ENCODE results near the gene THYN1.

Gene THYN1

GRCh38 chr11:134253188-134253993 is at the start of gene THYN1, which contains the start of gene ACAD8:
THYN1 (minus strand) TSS chr11:134253352; CDS start chr11:134252882, 470 bp downstream.
ACAD8 (plus strand) TSS chr11:134253568; CDS start chr11:134253601, 33 bp downstream.
- WGBS (ENCODE audit: insufficient coverage, insufficient read length), result no CpG with 5 or more reads among the region's 70 CpGs
- peak; percentile 97 for DNase-seq (ENCODE audit: low read depth, low spot score)
- no peaks in the 10 kb centered on the region for H3K27me3 ChIP-seq (ENCODE audit: control insufficient read depth, insufficient read depth, low read length)
- peak within 1 kb of the TSS; percentile 84; the same call in 1 of the 2 replicates for H3K4me3 ChIP-seq (ENCODE audit: low read length)
- no peaks in the 10 kb centered on the region; the same call in 1 of the 2 replicates for H3K4me1 ChIP-seq (ENCODE audit: control insufficient read depth, insufficient read depth, low read length)
- H3K9me3 ChIP-seq (ENCODE audit: control insufficient read depth, insufficient read depth, low read length), result no peaks in the 10 kb centered on the region
- no peak within 1 kb of the TSS for H3K27ac ChIP-seq (ENCODE audit: low read length)
- peaks cover under 1% of the 10 kb centered on the region; the same call in 1 of the 2 replicates for H3K36me3 ChIP-seq (ENCODE audit: control insufficient read depth, insufficient read depth, low read length)

- H3K4me1 ChIP-seq (ENCODE audit: control insufficient read depth, insufficient read depth, low read length), result no peaks in the 10 kb centered on the region
- peaks cover 6% of the 10 kb centered on the region for H3K36me3 ChIP-seq (ENCODE audit: control insufficient read depth, insufficient read depth, low read length)
- no peaks in the 10 kb centered on the region for H3K9me3 ChIP-seq (ENCODE audit: control insufficient read depth, insufficient read depth, low read length)
- H3K27me3 ChIP-seq (ENCODE audit: control insufficient read depth, insufficient read depth, low read length), result no peaks in the 10 kb centered on the region
- no peak for DNase-seq (ENCODE audit: low read depth, low spot score)
- WGBS (ENCODE audit: insufficient coverage, insufficient read length), result no CpG with 5 or more reads among the region's 9 CpGs
- no peak overlapping the region for H3K4me3 ChIP-seq (ENCODE audit: low read length)
- H3K27ac ChIP-seq (ENCODE audit: low read length), result no peak overlapping the region
These were observed 41.5 kb upstream of the THYN1 start for GRCh38 chr11:134294664-134295063.

- peaks cover 9% of the 10 kb centered on the region for H3K36me3 ChIP-seq (ENCODE audit: control insufficient read depth, insufficient read depth, low read length)
- H3K4me1 ChIP-seq (ENCODE audit: control insufficient read depth, insufficient read depth, low read length), result no peaks in the 10 kb centered on the region
- no CpG with 5 or more reads among the region's 20 CpGs for WGBS (ENCODE audit: insufficient coverage, insufficient read length)
- H3K27me3 ChIP-seq (ENCODE audit: control insufficient read depth, insufficient read depth, low read length), result no peaks in the 10 kb centered on the region
- no peak overlapping the region for H3K27ac ChIP-seq (ENCODE audit: low read length)
- no peaks in the 10 kb centered on the region for H3K9me3 ChIP-seq (ENCODE audit: control insufficient read depth, insufficient read depth, low read length)
- H3K4me3 ChIP-seq (ENCODE audit: low read length), result no peak overlapping the region
- DNase-seq (ENCODE audit: low read depth, low spot score), result no peak
These were observed 40.3 kb upstream of the THYN1 start for GRCh38 chr11:134293119-134294113.

GRCh38 chr11:134292661-134293060 is 39.5 kb upstream of the THYN1 start:
- no peak for DNase-seq (ENCODE audit: low read depth, low spot score)
- no peaks in the 10 kb centered on the region for H3K27me3 ChIP-seq (ENCODE audit: control insufficient read depth, insufficient read depth, low read length)
- H3K9me3 ChIP-seq (ENCODE audit: control insufficient read depth, insufficient read depth, low read length), result no peaks in the 10 kb centered on the region
- no CpG with 5 or more reads among the region's 15 CpGs for WGBS (ENCODE audit: insufficient coverage, insufficient read length)
- H3K4me3 ChIP-seq (ENCODE audit: low read length), result no peak overlapping the region
- H3K4me1 ChIP-seq (ENCODE audit: control insufficient read depth, insufficient read depth, low read length), result no peaks in the 10 kb centered on the region
- H3K27ac ChIP-seq (ENCODE audit: low read length), result no peak overlapping the region
- H3K36me3 ChIP-seq (ENCODE audit: control insufficient read depth, insufficient read depth, low read length), result peaks cover 9% of the 10 kb centered on the region

- H3K9me3 ChIP-seq (ENCODE audit: control insufficient read depth, insufficient read depth, low read length), result no peaks in the 10 kb centered on the region
- no peak overlapping the region for H3K4me3 ChIP-seq (ENCODE audit: low read length)
- no peaks in the 10 kb centered on the region for H3K27me3 ChIP-seq (ENCODE audit: control insufficient read depth, insufficient read depth, low read length)
- H3K4me1 ChIP-seq (ENCODE audit: control insufficient read depth, insufficient read depth, low read length), result no peaks in the 10 kb centered on the region
- DNase-seq (ENCODE audit: low read depth, low spot score), result no peak
- H3K27ac ChIP-seq (ENCODE audit: low read length), result no peak overlapping the region
- no CpG with 5 or more reads among the region's 6 CpGs for WGBS (ENCODE audit: insufficient coverage, insufficient read length)
- peaks cover 9% of the 10 kb centered on the region for H3K36me3 ChIP-seq (ENCODE audit: control insufficient read depth, insufficient read depth, low read length)
These were observed 38.0 kb upstream of the THYN1 start for GRCh38 chr11:134291196-134291595.

- Histone ChIP-seq H3K27me3 (ENCODE audit: control insufficient read depth, insufficient read depth, low read length) (no peaks in the 10 kb centered on the region), H3K4me1 (ENCODE audit: control insufficient read depth, insufficient read depth, low read length) (no peaks in the 10 kb centered on the region), H3K4me3 (ENCODE audit: low read length) (no peak overlapping the region), H3K9me3 (ENCODE audit: control insufficient read depth, insufficient read depth, low read length) (no peaks in the 10 kb centered on the region), H3K36me3 (ENCODE audit: control insufficient read depth, insufficient read depth, low read length) (peaks cover 9% of the 10 kb centered on the region), H3K27ac (ENCODE audit: low read length) (no peak overlapping the region)
- no CpG with 5 or more reads among the region's 7 CpGs for WGBS (ENCODE audit: insufficient coverage, insufficient read length)
- DNase-seq (ENCODE audit: low read depth, low spot score), result no peak
These were observed 37.5 kb upstream of the THYN1 start for GRCh38 chr11:134290646-134291045.

GRCh38 chr11:134289789-134290188 is 36.6 kb upstream of the THYN1 start:
- no CpG with 5 or more reads among the region's 12 CpGs for WGBS (ENCODE audit: insufficient coverage, insufficient read length)
- no peaks in the 10 kb centered on the region for H3K27me3 ChIP-seq (ENCODE audit: control insufficient read depth, insufficient read depth, low read length)
- H3K27ac ChIP-seq (ENCODE audit: low read length), result no peak overlapping the region
- H3K9me3 ChIP-seq (ENCODE audit: control insufficient read depth, insufficient read depth, low read length), result no peaks in the 10 kb centered on the region
- no peak for DNase-seq (ENCODE audit: low read depth, low spot score)
- no peak overlapping the region for H3K4me3 ChIP-seq (ENCODE audit: low read length)
- no peaks in the 10 kb centered on the region for H3K4me1 ChIP-seq (ENCODE audit: control insufficient read depth, insufficient read depth, low read length)
- H3K36me3 ChIP-seq (ENCODE audit: control insufficient read depth, insufficient read depth, low read length), result peaks cover 9% of the 10 kb centered on the region

- WGBS (ENCODE audit: insufficient coverage, insufficient read length), result no CpG with 5 or more reads among the region's 4 CpGs
- Histone ChIP-seq H3K4me1 (ENCODE audit: control insufficient read depth, insufficient read depth, low read length) (no peaks in the 10 kb centered on the region), H3K4me3 (ENCODE audit: low read length) (no peak overlapping the region)
These were observed 36.0 kb upstream of the THYN1 start for GRCh38 chr11:134289167-134289566.

GRCh38 chr11:134288486-134288885 is 35.3 kb upstream of the THYN1 start:
- Histone ChIP-seq H3K4me3 (ENCODE audit: low read length) (no peak overlapping the region), H3K9me3 (ENCODE audit: control insufficient read depth, insufficient read depth, low read length) (no peaks in the 10 kb centered on the region), H3K36me3 (ENCODE audit: control insufficient read depth, insufficient read depth, low read length) (peaks cover 5% of the 10 kb centered on the region), H3K27me3 (ENCODE audit: control insufficient read depth, insufficient read depth, low read length) (no peaks in the 10 kb centered on the region), H3K27ac (ENCODE audit: low read length) (no peak overlapping the region), H3K4me1 (ENCODE audit: control insufficient read depth, insufficient read depth, low read length) (no peaks in the 10 kb centered on the region)
- no peak for DNase-seq (ENCODE audit: low read depth, low spot score)
- no CpG with 5 or more reads among the region's 13 CpGs for WGBS (ENCODE audit: insufficient coverage, insufficient read length)

More at GRCh38 chr11:134289167-134289566, 36.0 kb upstream of the THYN1 start:
- peaks cover 9% of the 10 kb centered on the region for H3K36me3 ChIP-seq (ENCODE audit: control insufficient read depth, insufficient read depth, low read length)
- no peaks in the 10 kb centered on the region for H3K27me3 ChIP-seq (ENCODE audit: control insufficient read depth, insufficient read depth, low read length)
- no peak overlapping the region for H3K27ac ChIP-seq (ENCODE audit: low read length)
- no peak for DNase-seq (ENCODE audit: low read depth, low spot score)
- no peaks in the 10 kb centered on the region for H3K9me3 ChIP-seq (ENCODE audit: control insufficient read depth, insufficient read depth, low read length)

- Histone ChIP-seq H3K27ac (ENCODE audit: low read length) (no peak overlapping the region), H3K4me3 (ENCODE audit: low read length) (no peak overlapping the region), H3K9me3 (ENCODE audit: control insufficient read depth, insufficient read depth, low read length) (no peaks in the 10 kb centered on the region), H3K27me3 (ENCODE audit: control insufficient read depth, insufficient read depth, low read length) (no peaks in the 10 kb centered on the region), H3K36me3 (ENCODE audit: control insufficient read depth, insufficient read depth, low read length) (peaks cover 3% of the 10 kb centered on the region; the same call in 1 of the 2 replicates), H3K4me1 (ENCODE audit: control insufficient read depth, insufficient read depth, low read length) (no peaks in the 10 kb centered on the region)
- DNase-seq (ENCODE audit: low read depth, low spot score), result no peak
- no CpG with 5 or more reads among the region's 12 CpGs for WGBS (ENCODE audit: insufficient coverage, insufficient read length)
These were observed 34.4 kb upstream of the THYN1 start for GRCh38 chr11:134287561-134287960.
